ACHN (cell line): ENCODE data around the gene ARID3A.

Source experiments
- DNase-seq: peaks from one replicate; pipeline ENCODE4 v3.0.0-alpha.2; 2015
- in situ Hi-C: cut with HindIII; loops from 2 replicates; pipeline ENCODE4 v1.10.0; 2017; ENCODE audit warnings: low sequenced_read_pairs, low pct_ligation_motif_present, low pct_unique_long_range_greater_than_20kb

ARID3A gene

GRCh38 chr19:926589-927350, 935 bp downstream of the ARID3A start:
- in situ Hi-C loops = no loop called here
- peak; percentile 27 for DNase-seq

- DNase-seq = no peak
- in situ Hi-C loops = no loop called here
Measured at GRCh38 chr19:927351-927779, 1.5 kb downstream of the ARID3A start.

- no peak for DNase-seq
- in situ Hi-C loops = no loop called here
Measured at GRCh38 chr19:927780-928401, 2.1 kb downstream of the ARID3A start.

GRCh38 chr19:928471-929202, 2.8 kb downstream of the ARID3A start:
- in situ Hi-C loops = no loop called here
- DNase-seq = no peak

- in situ Hi-C loops = no loop called here
- DNase-seq = no peak
Measured at GRCh38 chr19:929203-929890, 3.5 kb downstream of the ARID3A start.

- no peak for DNase-seq
- in situ Hi-C loops = no loop called here
Measured at GRCh38 chr19:929891-930258, 4.0 kb downstream of the ARID3A start.

- DNase-seq = no peak
- in situ Hi-C loops = no loop called here
Measured at GRCh38 chr19:931860-932647, 6.2 kb downstream of the ARID3A start.

- in situ Hi-C loops = no loop called here
- DNase-seq = no peak
Measured at GRCh38 chr19:932648-933552, 7.1 kb downstream of the ARID3A start.

- in situ Hi-C loops = no loop called here
- no peak for DNase-seq
Measured at GRCh38 chr19:933553-933882, 7.7 kb downstream of the ARID3A start.

GRCh38 chr19:934197-934840, 8.5 kb downstream of the ARID3A start:
- in situ Hi-C loops = no loop called here
- DNase-seq = no peak

- no peak for DNase-seq
- in situ Hi-C loops = no loop called here
Measured at GRCh38 chr19:934865-935479, 9.1 kb downstream of the ARID3A start.

GRCh38 chr19:936175-936546, 10.3 kb downstream of the ARID3A start:
- no peak for DNase-seq
- in situ Hi-C loops = no loop called here

- in situ Hi-C loops = no loop called here
Measured at GRCh38 chr19:937259-937694, 11.4 kb downstream of the ARID3A start.

GRCh38 chr19:938233-938923, 12.5 kb downstream of the ARID3A start:
- in situ Hi-C loops = no loop called here

More at GRCh38 chr19:937259-937694, 11.4 kb downstream of the ARID3A start:
- no peak for DNase-seq

GRCh38 chr19:939439-939838, 13.6 kb downstream of the ARID3A start:
- no peak for DNase-seq
- in situ Hi-C loops = no loop called here

More at GRCh38 chr19:938233-938923, 12.5 kb downstream of the ARID3A start:
- DNase-seq = no peak

GRCh38 chr19:939922-940321, 14.1 kb downstream of the ARID3A start:
- DNase-seq = no peak
- in situ Hi-C loops = no loop called here
